Stimulated activated naive CD8-positive, alpha-beta T cell treated with anti-CD3 and anti-CD28 coated beads, Interleukin-15, amount 100 ng/mL, for 72 hours (primary cell): ENCODE data around the gene SPINT3.

Experiments
- ATAC-seq: fragments of 150-1000 bp; cut with Tn5 transposase; 2 replicates; pipeline ENCODE4 v1.10.0; 2021; ENCODE audit warnings: mild to moderate bottlenecking, moderate library complexity
- DNase-seq, 2 donors: peaks; one replicate each; pipeline ENCODE4 v3.0.0; 2021 to 2022
- H3K27ac Mint-ChIP-seq, 2 donors: one replicate each; pipeline ENCODE4 v1.8.0; 2022; ENCODE audit warnings: mild to moderate bottlenecking in 2 of 2, mixed read lengths in 2 of 2, moderate library complexity in 2 of 2
- H3K27me3 Mint-ChIP-seq: one replicate; pipeline ENCODE4 v1.8.0; 2022; ENCODE audit warnings: mixed read lengths
- H3K4me1 Mint-ChIP-seq: one replicate; pipeline ENCODE4 v1.8.0; 2022; ENCODE audit warnings: mild to moderate bottlenecking, mixed read lengths
- H3K4me3 Mint-ChIP-seq, 2 donors: one replicate each; pipeline ENCODE4 v1.8.0; 2022; ENCODE audit warnings: mild to moderate bottlenecking in 2 of 2, mixed read lengths in 2 of 2, moderate library complexity in 1 of 2
- H3K9me3 Mint-ChIP-seq, 2 donors: one replicate each; pipeline ENCODE4 v1.8.0; 2022; ENCODE audit warnings: mixed read lengths in 2 of 2

The SPINT3 gene

GRCh38 chr20:45509091-45509490 is 6.3 kb downstream of the SPINT3 start:
- peaks cover 18% of the 10 kb centered on the region for H3K4me1 Mint-ChIP-seq
- no peak for ATAC-seq
- H3K27me3 Mint-ChIP-seq: peaks cover 73% of the 10 kb centered on the region
- H3K9me3 Mint-ChIP-seq: no peaks in the 10 kb centered on the region
- H3K4me3 Mint-ChIP-seq: no peak overlapping the region
- no peak for DNase-seq
- H3K27ac Mint-ChIP-seq: peak overlapping the region in 1 of 2 donors; percentile 34

- ATAC-seq (peak; percentile 73), DNase-seq (peak in 1 of 2 donors; percentile 31)
- no peaks in the 10 kb centered on the region for H3K9me3 Mint-ChIP-seq
- peaks cover 82% of the 10 kb centered on the region for H3K27me3 Mint-ChIP-seq
- peak overlapping the region in 1 of 2 donors; percentile 95 for H3K27ac Mint-ChIP-seq
- peaks cover 18% of the 10 kb centered on the region for H3K4me1 Mint-ChIP-seq
- H3K4me3 Mint-ChIP-seq: peak overlapping the region; percentile 2 to 44
Measured at GRCh38 chr20:45508068-45508886, 7.1 kb downstream of the SPINT3 start.

- H3K4me3 Mint-ChIP-seq: peak overlapping the region in 1 of 2 donors; percentile 44
- peak overlapping the region; percentile 31 to 95 for H3K27ac Mint-ChIP-seq
- DNase-seq: no peak
- H3K27me3 Mint-ChIP-seq: peaks cover 82% of the 10 kb centered on the region
- H3K9me3 Mint-ChIP-seq: no peaks in the 10 kb centered on the region
- ATAC-seq: peak; percentile 88
- peaks cover 18% of the 10 kb centered on the region for H3K4me1 Mint-ChIP-seq
Measured at GRCh38 chr20:45507011-45507820, 8.2 kb downstream of the SPINT3 start.

- Mint-ChIP-seq H3K27me3 (peaks cover 78% of the 10 kb centered on the region), H3K4me3 (no peak overlapping the region), H3K4me1 (peaks cover 18% of the 10 kb centered on the region), H3K27ac (no peak overlapping the region), H3K9me3 (no peaks in the 10 kb centered on the region)
- ATAC-seq (no peak), DNase-seq (no peak)
Measured at GRCh38 chr20:45506398-45506797, 9.0 kb downstream of the SPINT3 start.

- Mint-ChIP-seq H3K4me3 (no peak overlapping the region), H3K27me3 (peaks cover 71% of the 10 kb centered on the region), H3K4me1 (peaks cover 16% of the 10 kb centered on the region), H3K27ac (no peak overlapping the region), H3K9me3 (no peaks in the 10 kb centered on the region)
- DNase-seq (no peak), ATAC-seq (no peak)
Measured at GRCh38 chr20:45503403-45503802, 12.0 kb downstream of the SPINT3 start.

- H3K27ac Mint-ChIP-seq: no peak overlapping the region
- H3K27me3 Mint-ChIP-seq: peaks cover 63% of the 10 kb centered on the region
- no peak for DNase-seq
- H3K9me3 Mint-ChIP-seq: no peaks in the 10 kb centered on the region
- peaks cover 7% of the 10 kb centered on the region for H3K4me1 Mint-ChIP-seq
- no peak for ATAC-seq
- H3K4me3 Mint-ChIP-seq: no peak overlapping the region
Measured at GRCh38 chr20:45502561-45502960, 12.9 kb downstream of the SPINT3 start.

GRCh38 chr20:45501600-45501999 is 13.8 kb downstream of the SPINT3 start:
- ATAC-seq: no peak
- Mint-ChIP-seq H3K27ac (no peak overlapping the region), H3K4me3 (no peak overlapping the region), H3K27me3 (peaks cover 57% of the 10 kb centered on the region), H3K9me3 (no peaks in the 10 kb centered on the region), H3K4me1 (no peaks in the 10 kb centered on the region)
- no peak for DNase-seq

GRCh38 chr20:45500022-45500421 is 15.4 kb downstream of the SPINT3 start:
- DNase-seq (no peak), ATAC-seq (no peak)
- Mint-ChIP-seq H3K9me3 (no peaks in the 10 kb centered on the region), H3K4me3 (no peak overlapping the region), H3K27ac (no peak overlapping the region), H3K4me1 (no peaks in the 10 kb centered on the region), H3K27me3 (peaks cover 57% of the 10 kb centered on the region)

- Mint-ChIP-seq H3K27ac (no peak overlapping the region), H3K4me1 (no peaks in the 10 kb centered on the region), H3K27me3 (peaks cover 41% of the 10 kb centered on the region), H3K9me3 (no peaks in the 10 kb centered on the region), H3K4me3 (no peak overlapping the region)
- ATAC-seq: no peak
- no peak for DNase-seq
Measured at GRCh38 chr20:45497971-45498494, 17.4 kb downstream of the SPINT3 start.

GRCh38 chr20:45496166-45496565 is 19.3 kb downstream of the SPINT3 start:
- H3K27me3 Mint-ChIP-seq: peaks cover 27% of the 10 kb centered on the region
- no peak for DNase-seq
- no peak overlapping the region for H3K27ac Mint-ChIP-seq
- H3K4me3 Mint-ChIP-seq: no peak overlapping the region
- ATAC-seq: no peak
- no peaks in the 10 kb centered on the region for H3K9me3 Mint-ChIP-seq
- H3K4me1 Mint-ChIP-seq: no peaks in the 10 kb centered on the region

- DNase-seq (no peak), ATAC-seq (no peak)
- Mint-ChIP-seq H3K4me1 (no peaks in the 10 kb centered on the region), H3K4me3 (no peak overlapping the region), H3K27ac (no peak overlapping the region), H3K27me3 (peaks cover 21% of the 10 kb centered on the region), H3K9me3 (no peaks in the 10 kb centered on the region)
Measured at GRCh38 chr20:45495501-45495941, 19.9 kb downstream of the SPINT3 start.

GRCh38 chr20:45489083-45489531 is 26.3 kb downstream of the SPINT3 start:
- H3K27me3 Mint-ChIP-seq: peaks cover 25% of the 10 kb centered on the region
- H3K4me1 Mint-ChIP-seq: no peaks in the 10 kb centered on the region
- no peak overlapping the region for H3K27ac Mint-ChIP-seq
- DNase-seq: no peak
- no peak overlapping the region for H3K4me3 Mint-ChIP-seq
- no peak for ATAC-seq
- H3K9me3 Mint-ChIP-seq: no peaks in the 10 kb centered on the region

GRCh38 chr20:45487231-45487635 is 28.2 kb downstream of the SPINT3 start:
- Mint-ChIP-seq H3K27me3 (peaks cover 34% of the 10 kb centered on the region), H3K4me1 (no peaks in the 10 kb centered on the region)

GRCh38 chr20:45485388-45485787 is 30.0 kb downstream of the SPINT3 start:
- Mint-ChIP-seq H3K4me3 (no peak overlapping the region), H3K4me1 (no peaks in the 10 kb centered on the region), H3K27ac (no peak overlapping the region), H3K27me3 (peaks cover 48% of the 10 kb centered on the region), H3K9me3 (no peaks in the 10 kb centered on the region)
- ATAC-seq (no peak), DNase-seq (no peak)

More at GRCh38 chr20:45487231-45487635, 28.2 kb downstream of the SPINT3 start:
- ATAC-seq (no peak), DNase-seq (no peak)
- Mint-ChIP-seq H3K4me3 (no peak overlapping the region), H3K27ac (no peak overlapping the region), H3K9me3 (no peaks in the 10 kb centered on the region)

GRCh38 chr20:45484676-45485075 is 30.7 kb downstream of the SPINT3 start:
- ATAC-seq (no peak), DNase-seq (no peak)
- Mint-ChIP-seq H3K27ac (peak overlapping the region in 1 of 2 donors; percentile 74), H3K4me1 (no peaks in the 10 kb centered on the region), H3K27me3 (peaks cover 55% of the 10 kb centered on the region), H3K4me3 (no peak overlapping the region), H3K9me3 (no peaks in the 10 kb centered on the region)

GRCh38 chr20:45479822-45480221 is 35.6 kb downstream of the SPINT3 start:
- ATAC-seq (no peak), DNase-seq (no peak)
- H3K4me3 Mint-ChIP-seq: no peak overlapping the region
- H3K4me1 Mint-ChIP-seq: no peaks in the 10 kb centered on the region
- H3K27me3 Mint-ChIP-seq: peaks cover 48% of the 10 kb centered on the region
- no peak overlapping the region for H3K27ac Mint-ChIP-seq
- H3K9me3 Mint-ChIP-seq: no peaks in the 10 kb centered on the region
